ENCODE data around the gene PLD5.

The PLD5 gene

DNA sequence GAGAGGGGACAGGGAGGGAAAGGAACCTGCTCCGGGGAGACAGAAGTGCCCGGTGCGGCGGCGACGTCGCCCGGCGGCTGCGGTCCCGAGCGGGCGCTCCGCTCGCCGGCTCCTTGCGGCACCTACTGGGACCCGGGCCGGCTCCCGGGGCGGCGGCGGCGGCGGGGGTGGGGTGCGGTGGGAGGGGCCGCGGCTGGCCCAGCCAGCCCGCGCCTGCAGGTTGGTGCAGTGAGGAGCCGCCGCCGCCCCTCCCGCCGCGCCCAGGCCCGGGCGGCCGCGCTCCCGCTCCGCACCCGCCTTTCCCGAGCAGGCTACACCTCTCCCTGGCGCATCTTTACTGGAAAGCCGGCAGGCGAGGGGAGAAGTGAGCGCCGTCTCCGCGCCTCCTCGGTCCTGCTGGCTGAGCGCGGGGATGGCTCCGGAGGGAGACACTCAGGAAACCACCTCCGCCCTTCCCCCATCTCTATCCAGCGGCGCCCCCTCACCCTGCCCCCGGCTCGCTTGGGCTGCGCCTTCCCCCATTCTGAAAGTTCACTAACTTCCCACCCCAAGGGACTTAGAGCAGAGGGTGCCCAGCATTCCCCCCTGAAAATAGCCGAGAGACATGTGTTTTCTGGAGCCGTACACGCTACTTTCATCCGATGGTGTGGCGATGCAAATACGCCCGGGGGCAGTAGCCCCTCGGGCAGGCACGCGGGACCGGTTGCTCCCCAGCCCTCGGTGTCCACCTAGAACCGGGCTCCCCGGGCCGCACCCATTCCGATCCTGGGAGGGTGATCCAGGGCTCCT lies at the start of gene PLD5:
TSS of gene PLD5 (minus strand) at position 127 of the 789 bp plus-strand sequence.
- peak; percentile 26 for DNase-seq

DNA sequence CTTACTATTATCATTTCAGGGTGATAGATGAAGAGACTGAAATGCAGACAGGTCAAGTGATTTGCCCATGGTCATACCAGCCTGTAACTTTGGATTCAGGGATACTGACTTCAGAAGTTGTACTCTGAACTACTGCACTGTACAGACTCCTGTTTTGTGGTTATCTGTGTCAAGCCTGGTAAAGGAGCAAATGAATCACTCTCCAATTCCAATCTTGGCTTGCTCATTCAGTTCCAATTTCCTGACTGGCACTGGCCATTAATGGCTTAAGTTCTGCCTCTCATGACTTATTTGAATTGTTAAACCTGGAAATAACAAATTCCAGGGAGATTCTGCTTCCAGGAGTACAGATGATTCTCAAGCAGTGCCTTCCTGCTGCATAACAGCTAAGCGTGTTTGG lies 45.4 kb upstream of the PLD5 start:
- no peak for DNase-seq

DNA sequence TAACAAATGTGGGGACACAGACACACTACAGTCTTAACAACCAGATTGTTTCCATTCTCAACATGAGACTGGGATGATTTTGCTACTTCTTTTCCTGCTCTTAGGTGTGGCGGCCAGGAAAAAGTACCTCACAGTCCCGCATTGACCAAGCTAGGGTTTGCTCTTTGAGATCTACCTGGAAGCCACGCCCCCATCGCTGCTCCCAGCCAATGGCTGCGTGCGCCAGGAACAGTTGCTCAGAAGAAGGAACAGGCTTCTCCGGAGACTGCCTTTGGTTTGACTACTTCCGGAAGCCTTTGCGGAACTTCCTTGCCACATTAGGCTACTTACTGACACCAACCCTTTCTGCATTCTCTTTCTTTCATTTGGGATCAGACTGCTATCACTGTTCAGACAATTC lies 44.2 kb upstream of the PLD5 start:
- DNase-seq: no peak

DNA sequence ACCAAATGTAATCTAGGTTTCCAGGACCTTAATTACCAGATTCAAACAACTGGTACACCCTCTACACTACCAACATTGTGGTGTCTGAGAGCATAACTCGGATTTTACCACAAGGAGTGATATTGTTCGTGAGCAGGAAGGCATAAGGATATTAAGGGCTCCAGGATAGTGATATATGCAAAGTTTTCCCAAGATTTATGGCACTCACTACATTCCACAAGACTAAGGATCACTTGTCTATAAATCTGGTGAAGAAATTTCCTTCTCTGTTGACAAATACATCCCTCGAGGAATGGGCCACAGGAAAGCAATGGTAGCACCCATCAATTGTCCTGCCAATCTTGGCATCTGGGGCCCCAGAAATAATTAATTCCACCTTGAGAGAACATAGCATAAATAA lies 43.1 kb upstream of the PLD5 start:
- no peak for DNase-seq

DNA sequence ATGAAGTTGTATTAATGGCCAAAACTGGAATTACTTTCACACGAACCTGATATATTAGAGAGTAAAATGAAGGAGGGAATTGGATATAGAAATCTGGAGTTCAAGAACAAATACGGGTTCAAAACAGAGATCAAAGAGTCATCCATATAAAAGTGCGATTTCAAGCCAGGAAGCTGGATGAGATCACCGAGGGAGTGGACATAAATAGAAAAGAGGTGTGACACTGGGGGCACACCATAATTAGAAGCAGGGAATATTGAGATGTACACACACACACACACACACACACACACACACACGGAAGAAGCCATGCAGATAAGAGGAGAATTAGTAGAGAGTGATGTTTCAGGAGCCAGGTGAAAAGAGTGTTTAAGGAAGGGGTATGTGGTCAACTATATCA lies 32.3 kb upstream of the PLD5 start:
- no peak for DNase-seq

DNA sequence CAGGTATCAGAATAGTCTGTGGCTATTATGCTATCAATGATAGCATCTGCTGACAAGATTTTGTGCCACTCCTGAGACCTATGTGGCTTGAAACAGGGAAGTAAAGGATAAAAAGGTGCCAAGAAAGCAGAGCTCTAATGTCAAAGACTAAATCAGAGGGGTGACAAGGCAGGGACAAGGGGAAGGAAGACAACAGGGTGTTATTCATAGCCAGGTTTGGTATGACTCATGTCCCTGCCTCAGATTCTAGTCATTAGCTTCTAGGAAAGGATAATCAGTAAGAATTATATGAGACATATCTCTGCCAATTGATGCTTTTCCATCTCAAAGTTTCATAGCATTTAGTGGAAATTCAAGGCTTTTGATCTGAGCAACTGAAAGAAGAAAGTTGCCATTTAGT lies 31.8 kb upstream of the PLD5 start:
- DNase-seq: no peak

DNA sequence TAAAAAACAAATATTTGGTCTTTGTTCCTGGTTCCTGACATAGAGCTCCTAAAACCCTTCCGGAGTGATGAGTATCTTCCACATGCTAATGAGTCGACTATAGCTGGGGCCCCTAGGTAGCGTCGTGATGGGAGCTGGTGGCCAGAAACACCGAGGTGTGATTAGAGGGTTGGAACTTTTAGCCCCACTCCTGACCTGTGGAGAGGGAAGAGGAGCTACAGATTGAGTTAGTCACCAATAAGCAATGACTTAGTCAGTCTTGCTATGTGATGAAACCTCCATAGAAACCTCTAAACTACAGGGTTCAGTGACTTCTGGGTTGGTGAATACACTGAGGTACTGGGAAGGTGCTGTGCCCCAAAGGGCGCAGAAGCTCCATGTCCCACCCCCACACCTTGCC lies 30.1 kb upstream of the PLD5 start:
- no peak for DNase-seq

DNA sequence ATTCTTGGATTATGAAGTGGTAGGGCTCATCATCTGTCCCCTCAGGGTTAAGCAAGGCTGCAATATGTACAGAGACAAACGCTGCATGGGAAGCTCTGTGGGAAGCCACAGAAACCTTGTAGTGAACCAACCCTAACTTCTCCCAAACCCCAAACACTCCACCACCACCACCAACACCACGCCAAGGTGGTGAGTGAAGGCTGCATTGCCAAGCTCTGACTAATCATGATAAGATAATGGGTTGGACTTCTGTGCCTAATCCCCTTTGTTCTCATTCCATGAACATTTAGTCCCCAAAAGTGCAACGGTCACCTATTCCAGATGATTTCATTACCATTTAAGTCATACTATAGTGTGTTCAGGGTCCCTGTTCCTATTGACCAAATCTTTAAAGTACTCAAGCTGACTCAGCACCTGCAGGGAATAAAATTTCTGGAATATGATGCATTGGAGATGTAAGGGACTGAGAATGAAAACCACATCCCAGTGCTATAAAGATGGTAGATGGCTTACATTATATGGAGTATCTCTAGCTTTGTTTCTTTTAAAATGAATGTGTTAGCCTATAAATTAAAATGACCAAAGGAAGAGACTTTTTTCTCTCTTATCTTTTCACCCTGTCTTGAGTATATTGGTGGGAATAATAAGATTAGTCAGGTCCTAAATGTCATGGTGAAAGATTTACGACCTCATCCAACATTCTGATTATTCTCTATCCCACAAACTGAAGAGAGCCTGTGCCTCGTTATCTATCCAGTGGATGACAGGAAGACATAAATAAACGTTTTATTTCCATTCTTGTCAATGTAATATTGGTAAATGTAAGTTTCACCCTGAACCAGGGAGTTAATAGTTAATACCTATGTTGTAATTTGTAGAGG lies 22.6 kb upstream of the PLD5 start:
- DNase-seq: no peak

DNA sequence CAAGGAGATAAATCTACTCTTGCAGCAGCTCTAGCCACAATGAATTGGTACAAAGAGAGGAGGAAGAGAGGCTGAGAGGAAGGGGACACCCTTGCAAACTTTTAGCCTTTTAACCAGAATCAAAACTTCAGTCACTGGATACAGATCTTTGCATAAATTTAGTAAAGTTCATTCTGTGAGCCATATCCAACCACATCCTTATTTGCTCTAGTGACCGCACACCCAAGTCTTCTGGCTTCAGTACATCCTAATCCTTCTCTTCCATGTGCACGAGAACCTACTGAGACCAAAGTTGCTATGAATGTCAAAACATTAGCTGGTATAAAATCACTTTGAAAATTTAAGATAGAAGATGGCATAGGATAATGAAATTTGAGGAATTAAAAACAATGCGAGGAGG lies 21.9 kb upstream of the PLD5 start:
- DNase-seq: no peak

DNA sequence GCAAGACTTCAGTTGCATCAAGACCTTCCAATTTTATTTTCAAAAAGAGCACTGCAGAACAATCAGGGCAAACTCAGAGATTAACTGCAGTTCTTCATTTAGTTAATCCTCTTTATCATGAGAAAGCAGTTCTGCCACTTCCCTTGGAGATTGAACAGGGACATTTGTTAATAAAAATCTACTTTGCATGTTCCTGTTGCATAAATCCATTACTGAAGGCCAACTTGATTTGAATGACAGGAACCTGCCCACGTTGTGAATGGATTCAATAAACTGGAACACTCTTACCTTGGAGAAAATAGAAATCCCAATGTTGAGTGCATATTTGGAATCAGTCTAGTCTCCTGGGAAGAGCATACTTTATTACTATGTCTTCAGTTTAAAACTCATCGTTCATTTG lies 19.6 kb upstream of the PLD5 start:
- no peak for DNase-seq

DNA sequence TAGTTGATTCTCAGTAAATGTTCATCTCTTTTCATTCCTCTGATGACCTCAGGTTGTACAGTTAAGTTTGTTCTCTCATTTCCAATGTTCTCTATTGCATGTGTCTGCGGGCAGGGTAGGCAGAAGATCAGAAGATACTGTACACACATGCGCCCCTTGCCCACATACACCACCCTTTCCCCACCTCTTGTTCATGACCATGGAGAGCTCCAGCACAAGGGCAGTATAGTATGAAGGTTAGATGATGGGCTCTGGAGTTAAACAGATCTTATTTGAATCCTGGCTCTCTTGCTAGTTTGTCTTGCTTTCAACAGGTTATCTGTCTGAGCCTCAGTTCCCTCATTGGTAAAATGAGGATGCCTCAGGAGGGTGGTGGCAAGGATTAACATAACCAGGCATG lies 17.8 kb upstream of the PLD5 start:
- DNase-seq: no peak

DNA sequence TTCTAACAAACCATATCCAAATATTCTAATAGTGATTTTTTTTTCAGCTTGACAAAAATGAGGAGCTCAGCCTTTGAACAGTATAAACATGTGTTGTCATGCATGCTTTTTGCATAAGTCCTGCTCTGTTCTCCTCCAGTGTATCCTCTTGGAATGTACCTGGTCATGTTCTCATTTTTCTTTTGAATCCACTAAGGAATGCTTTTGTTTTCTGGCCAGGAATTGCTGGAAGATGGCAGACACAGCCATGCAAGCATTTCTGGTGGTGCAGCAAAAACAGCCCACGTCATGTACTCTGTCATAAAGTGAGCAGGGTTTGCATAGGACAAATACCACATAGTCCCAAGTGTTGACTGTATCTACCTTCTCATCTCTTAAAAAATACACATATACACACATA lies 11.5 kb upstream of the PLD5 start:
- DNase-seq: no peak

DNA sequence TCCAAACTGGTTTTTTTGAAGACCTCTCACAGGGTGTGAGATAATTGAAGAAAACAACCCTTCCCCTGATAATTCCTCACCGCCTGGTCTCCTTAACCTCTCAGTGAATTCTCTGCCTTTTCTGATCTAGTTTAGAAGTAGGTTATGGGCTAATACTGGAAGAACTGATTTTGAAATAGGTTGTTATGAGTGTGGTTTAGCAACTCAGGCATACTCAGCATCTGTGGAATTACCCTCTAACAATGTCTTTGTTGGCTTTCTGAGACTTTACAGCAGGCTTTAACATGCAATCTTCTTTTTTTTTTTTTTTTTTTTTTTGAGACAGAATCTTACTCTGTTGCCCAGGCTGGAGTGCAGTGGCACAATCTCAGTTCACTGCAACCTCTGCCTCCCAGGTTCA lies 10.3 kb upstream of the PLD5 start:
- no peak for DNase-seq

DNA sequence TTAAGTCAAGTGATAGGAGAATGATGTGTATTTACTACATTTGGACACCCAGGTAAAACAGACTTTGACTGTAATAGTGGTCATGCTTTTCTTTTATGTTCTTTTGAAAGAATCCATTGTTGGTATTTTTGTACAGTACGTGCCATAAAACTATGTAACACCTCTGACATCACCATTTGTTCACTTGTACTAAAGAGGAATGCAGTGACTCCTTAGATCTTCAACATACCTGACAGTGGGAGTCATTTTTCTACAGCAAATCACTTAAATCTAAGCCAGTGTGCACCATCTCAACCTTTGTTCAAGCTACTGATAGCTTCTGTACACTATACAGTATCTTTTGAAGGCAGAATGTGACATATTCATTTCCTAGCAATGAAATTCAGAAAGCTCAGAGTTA lies 6.3 kb upstream of the PLD5 start:
- DNase-seq: no peak

DNA sequence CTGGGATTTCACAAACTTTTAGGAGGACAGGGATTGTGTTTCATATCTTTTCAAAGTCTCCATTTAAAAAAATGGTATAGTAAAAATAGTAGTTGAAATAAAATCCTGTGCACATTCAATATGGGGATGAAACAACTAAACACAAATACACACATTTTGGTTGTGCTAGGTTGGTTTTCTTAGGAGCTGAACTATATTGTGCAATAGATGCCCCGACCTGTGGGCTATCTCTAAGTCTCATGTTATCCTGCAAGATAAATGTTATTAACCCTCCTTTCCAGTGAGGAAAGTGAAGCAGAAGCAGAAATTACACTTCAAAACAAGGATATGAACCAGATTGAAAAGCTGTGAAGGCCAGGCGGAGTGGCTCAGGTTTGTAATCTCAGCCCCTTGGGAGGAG lies 1.3 kb upstream of the PLD5 start:
- DNase-seq: no peak

DNA sequence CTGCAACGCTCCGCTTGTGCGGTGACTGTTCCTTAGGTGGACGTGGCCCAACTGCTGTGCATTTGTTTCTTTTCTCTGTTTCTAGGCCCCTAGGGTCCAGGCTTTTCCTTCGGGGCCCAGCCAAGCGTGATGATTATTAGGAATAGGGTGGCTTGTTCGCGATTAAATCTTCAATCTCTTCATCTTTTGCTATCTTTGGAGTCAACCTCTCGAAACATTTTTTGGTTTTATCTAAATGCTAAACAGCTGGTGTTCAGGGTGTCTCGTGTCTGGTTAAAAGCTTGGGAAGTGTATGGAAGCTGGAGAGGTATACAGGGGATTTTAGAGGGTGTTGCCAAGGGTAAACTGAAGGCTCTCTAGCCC lies 844 bp upstream of the PLD5 start:
- DNase-seq: peak; percentile 1

DNA sequence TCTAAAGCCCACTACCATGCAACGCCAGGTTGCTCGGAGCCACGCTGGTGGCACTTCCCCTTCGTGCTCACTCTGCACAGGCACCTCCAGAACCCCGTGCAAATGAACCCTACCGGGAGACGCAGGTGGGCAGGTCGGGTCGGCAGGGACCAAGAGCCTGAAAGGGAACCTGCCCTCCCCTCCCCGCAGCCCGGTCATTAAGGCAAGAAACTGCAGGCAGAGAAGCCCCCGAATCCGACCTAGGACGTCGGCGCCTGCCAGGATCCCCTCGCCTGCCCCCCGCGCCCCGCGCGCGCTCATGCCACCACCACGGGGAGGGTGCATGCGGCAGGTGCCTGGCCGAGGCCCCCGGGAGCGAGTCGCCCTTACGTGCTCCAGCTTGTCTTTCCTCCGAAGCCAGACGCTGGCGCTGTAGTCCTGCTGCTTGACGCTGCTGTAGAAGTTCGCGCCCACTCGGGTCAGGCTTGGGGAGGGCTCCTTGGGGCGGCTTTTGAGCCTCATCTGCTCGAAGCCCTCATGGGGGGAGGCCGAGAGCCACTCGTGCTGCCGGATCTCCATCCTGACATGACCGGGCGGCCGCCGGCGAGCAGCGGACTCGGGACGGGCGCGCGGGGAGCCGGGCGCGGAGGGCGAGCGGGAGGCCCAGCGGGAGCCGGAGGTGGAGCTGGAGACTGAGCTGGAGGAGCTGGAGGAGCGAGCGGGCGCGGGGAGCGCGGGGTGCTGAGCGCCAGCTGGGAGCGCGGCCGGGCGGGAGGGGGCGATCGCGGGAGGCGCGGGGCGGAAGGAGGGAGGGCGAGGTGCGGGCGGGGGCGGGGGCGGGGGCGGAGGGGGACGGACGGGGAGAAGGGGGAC lies 552 bp downstream of the PLD5 start:
- peak; percentile 60 for DNase-seq

DNA sequence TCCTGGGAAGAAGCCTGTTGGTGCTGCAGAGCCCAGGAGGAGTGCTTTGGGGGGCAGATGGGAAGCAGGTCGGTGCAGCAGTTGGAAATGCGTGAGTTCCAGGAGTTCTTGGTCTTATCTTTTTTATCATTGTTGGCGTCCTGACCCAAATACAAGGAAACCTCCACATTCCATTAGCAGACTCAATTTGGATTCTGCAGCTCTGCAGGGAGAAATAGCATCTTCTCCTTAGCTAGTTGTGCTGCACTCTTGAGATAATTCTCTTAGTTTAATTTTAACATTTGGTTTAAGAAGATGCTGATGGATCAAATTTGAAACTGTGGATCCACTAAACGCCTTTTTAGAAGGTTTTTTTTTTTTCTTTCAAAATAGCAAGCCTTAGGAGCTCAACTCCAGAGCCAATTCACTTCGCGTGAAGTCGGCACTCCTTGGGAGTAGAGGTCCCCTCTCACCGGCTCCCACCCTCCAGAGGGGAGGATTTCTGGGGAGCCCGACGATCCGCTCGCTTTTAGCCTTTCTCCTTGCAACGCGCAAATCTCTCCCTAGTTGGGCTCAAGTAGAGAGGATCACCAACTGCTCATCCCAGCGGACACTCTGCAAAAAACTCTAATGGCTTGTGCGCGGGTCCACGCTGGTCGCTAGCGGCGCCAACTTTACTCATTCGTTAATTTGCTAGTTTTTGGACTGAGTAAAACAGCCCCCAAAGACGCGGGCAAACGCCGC lies 1.3 kb downstream of the PLD5 start:
- no peak for DNase-seq

DNA sequence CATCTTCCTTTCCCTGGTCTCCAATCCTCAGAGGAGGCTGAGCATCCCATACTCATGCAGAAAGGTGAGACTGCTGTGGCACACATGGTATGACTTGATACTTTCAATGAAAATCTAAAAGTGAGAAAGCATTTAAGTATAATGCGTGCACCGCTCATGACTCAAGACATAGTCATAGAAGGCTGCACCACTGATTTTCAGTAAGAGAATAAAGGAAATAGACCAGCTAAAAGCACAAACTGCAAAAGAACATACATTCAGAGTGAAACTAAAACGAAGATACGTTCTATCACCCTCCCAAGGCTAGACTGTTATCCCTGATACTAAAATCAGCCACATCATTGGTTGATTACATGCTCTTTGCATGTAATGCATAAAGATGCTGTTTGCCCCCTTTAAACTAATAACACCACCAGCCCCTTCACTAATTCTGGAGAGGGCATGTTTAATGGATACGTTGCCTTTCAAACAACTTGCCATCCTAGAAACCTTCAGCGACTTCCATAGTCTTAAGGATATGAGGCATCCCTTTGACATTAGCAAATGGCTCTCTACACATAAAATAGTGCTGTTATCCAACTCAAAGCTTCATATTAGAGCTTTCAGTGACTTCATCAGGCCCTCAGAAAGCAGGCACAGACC lies 2.1 kb downstream of the PLD5 start:
- DNase-seq: no peak

DNA sequence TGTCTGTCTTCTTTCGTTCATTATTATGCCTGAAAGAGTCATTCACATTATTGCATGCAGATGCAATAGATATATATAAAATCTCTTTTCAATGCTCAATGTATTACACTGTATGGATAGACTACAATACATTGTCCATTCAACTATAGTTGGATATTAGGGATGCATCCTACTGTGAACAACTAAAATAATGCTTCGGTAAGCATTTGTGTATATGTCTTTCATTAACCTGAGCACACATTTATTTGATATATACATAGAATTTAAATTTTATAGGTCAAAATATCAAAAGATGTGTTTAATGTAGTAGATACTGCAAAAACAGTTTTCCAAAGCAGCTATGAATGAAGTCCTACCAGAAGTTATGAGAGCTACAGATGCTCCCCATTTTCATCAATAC lies 8.9 kb downstream of the PLD5 start:
- DNase-seq: no peak

DNA sequence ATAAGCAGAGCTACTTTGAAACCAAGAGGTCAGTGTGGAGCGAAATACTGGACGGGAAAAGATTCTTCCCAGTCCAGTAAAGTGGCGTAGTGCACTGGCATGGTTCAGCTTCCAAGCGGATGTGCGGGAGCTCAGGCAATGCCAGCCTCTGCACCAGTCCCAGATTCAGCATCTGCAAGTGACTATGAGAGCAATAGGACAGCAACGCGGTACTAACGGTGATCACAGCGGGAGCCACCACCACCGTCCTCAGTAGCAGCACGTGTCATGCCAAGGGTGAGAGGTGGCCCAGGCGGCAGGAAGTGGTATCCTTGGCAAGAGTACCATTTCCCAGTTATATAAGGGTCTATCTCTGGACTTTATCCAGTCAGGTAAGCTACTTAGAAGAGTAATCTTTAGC lies 17.8 kb downstream of the PLD5 start:
- no peak for DNase-seq

DNA sequence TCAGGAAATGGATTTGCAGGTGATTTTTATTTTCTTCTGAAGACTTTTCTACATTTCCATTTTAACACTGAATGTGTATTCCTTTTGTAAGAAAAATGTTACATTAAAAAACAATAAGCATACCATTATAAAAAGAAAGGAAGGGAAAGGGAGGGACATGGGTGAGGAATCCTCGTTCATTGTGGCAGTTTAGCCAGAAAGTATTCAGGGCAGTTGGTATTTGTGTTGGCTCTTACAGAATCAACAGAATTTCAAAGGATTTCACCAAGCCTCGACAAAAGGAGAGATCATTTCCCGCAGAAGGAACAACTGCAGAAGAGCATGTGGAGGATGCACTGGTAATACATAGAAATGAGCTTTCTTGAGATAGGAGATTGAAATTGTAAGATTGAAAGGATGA lies 35.0 kb downstream of the PLD5 start:
- no peak for DNase-seq

Data from NCI-H1105 (cell line).